LNCAP (cell line): ENCODE data around the gene FAM228A.

Experiments
- CTCF ChIP-seq: fragments of 450-650 bp; IDR thresholded peaks from 2 replicates; pipeline ENCODE4 v1.5.1; 2017; ENCODE audit warnings: mild to moderate bottlenecking

Gene FAM228A

GRCh38 chr2:24206242-24206641 lies 31.4 kb downstream of the FAM228A start:
- no peak for TF ChIP-seq CTCF

- no peak for TF ChIP-seq CTCF
Measured at GRCh38 chr2:24206714-24207113, 31.9 kb downstream of the FAM228A start.

GRCh38 chr2:24207359-24207758 lies 32.5 kb downstream of the FAM228A start:
- TF ChIP-seq CTCF, result no peak

DNA sequence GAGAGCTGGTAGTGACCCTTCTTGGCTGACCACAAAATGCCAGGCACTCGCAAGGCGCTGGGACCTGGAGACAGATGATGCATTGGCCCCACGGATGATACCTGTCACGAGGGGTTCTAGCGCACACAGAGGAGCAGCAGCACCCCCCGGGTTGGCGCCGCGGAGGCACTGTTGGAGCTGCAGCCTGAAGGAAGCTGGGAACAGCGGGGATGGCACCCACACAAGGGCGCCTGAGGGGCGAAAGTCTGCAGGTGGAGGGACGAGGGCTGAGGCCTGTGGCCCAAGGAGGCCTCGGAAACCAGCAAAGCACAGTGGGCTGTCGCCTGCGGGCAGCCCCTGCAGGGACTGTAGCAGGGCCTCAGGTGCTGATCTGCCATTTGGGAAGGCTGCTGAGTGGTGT lies 33.6 kb downstream of the FAM228A start:
- TF ChIP-seq CTCF, result no peak

GRCh38 chr2:24209389-24210105 lies 34.7 kb downstream of the FAM228A start:
- no peak for TF ChIP-seq CTCF

DNA sequence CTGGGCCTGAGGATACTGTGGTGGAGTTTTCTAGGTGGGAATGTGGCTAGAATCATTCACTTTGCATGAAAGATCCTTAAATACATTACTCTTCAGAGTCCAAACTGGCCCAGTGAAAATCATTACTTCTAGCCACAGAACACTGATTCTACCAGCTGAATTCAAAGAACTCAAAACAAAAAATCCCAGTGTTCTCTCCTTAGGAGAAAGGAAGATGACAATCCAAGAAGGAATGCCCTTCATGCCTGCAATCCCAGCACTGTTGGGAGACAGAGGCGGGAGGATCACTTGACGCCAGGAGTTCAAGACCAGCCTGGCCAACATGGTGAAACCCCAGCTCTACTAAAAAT lies 35.2 kb downstream of the FAM228A start:
- TF ChIP-seq CTCF, result no peak

GRCh38 chr2:24210723-24211122 lies 35.9 kb downstream of the FAM228A start:
- no peak for TF ChIP-seq CTCF

DNA sequence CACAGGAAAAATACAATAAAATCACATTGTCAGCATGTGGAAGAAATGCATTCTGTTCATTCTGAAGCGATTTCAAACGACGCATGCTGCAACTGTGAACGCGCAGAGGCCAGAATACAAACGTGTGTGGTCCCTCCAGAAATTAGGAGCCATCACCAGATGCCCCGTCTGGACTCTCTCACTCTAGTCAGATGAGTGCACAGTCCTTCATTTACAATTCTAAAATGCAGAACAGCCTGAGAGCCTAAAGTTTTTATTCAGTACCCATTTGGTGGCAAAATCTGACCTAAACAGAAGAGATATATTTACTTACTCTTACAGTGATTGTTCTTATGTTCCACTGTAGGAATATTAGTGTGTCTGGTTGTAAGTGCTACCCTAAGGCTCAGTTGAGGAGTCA lies 36.6 kb downstream of the FAM228A start:
- TF ChIP-seq CTCF, result no peak
